DOHH2 (cell line): ENCODE data around the gene PPFIBP2.

Source experiments
- H3F3A ChIP-seq: fragments of 200-600 bp; sonication (generic), shearing (Covaris generic); 2 replicates; pipeline ENCODE4 v1.6.0; 2016; ENCODE audit warnings: antibody characterized with exemption, mild to moderate bottlenecking; ENCODE audit not compliant: control insufficient read depth, insufficient read depth
- H3K27ac ChIP-seq: fragments of 200-600 bp; sonication (generic); 2 replicates; pipeline ENCODE4 v1.5.1; 2014; ENCODE audit warnings: low read depth, mild to moderate bottlenecking, low read length, moderate library complexity
- H3K27me3 ChIP-seq: fragments of 200-600 bp; sonication (generic); 2 replicates; pipeline ENCODE4 v1.6.1; 2014; ENCODE audit warnings: mild to moderate bottlenecking, low read length, mixed read lengths; ENCODE audit not compliant: control insufficient read depth
- H3K36me3 ChIP-seq: fragments of 200-600 bp; sonication (generic); 2 replicates; pipeline ENCODE4 v1.6.1; 2014; ENCODE audit warnings: mild to moderate bottlenecking, low read length, moderate library complexity, mixed read lengths; ENCODE audit not compliant: control insufficient read depth
- H3K4me1 ChIP-seq: fragments of 200-600 bp; sonication (generic); 2 replicates; pipeline ENCODE4 v1.6.1; 2014; ENCODE audit warnings: mild to moderate bottlenecking, low read length, mixed read lengths; ENCODE audit not compliant: control insufficient read depth
- H3K4me2 ChIP-seq: fragments of 200-600 bp; sonication (generic); 2 replicates; pipeline ENCODE4 v1.6.0; 2014; ENCODE audit warnings: mild to moderate bottlenecking, low read length, moderate library complexity
- H3K4me3 ChIP-seq: fragments of 200-600 bp; sonication (generic); 2 replicates; pipeline ENCODE4 v1.5.1; 2014; ENCODE audit warnings: mild to moderate bottlenecking, low read length, mixed read lengths
- H3K79me2 ChIP-seq: fragments of 200-600 bp; sonication (generic); 2 replicates; pipeline ENCODE4 v1.6.1; 2014; ENCODE audit warnings: mild to moderate bottlenecking, low read length, mixed read lengths; ENCODE audit not compliant: control insufficient read depth
- H3K9me2 ChIP-seq: fragments of 200-600 bp; sonication (generic); replicated peaks from 2 replicates; pipeline ENCODE4 v1.6.1; 2014; ENCODE audit warnings: mild to moderate bottlenecking, low read length, mixed read lengths; ENCODE audit not compliant: control insufficient read depth
- H3K9me3 ChIP-seq: fragments of 200-600 bp; sonication (generic); 2 replicates; pipeline ENCODE4 v1.6.1; 2014; ENCODE audit warnings: antibody characterized with exemption, low read length, mixed read lengths; ENCODE audit not compliant: control insufficient read depth, insufficient read depth
- H4K20me1 ChIP-seq: fragments of 200-600 bp; sonication (generic); 2 replicates; pipeline ENCODE4 v1.6.0; 2014; ENCODE audit warnings: low read depth, mild to moderate bottlenecking, antibody characterized with exemption, low read length, moderate library complexity; ENCODE audit not compliant: control insufficient read depth, insufficient read depth
- CTCF ChIP-seq: fragments of 200-600 bp; sonication (generic); IDR thresholded peaks from one replicate; pipeline ENCODE4 v1.5.1; 2014; ENCODE audit warnings: antibody characterized with exemption, mild to moderate bottlenecking, low read depth, low read length; ENCODE audit not compliant: poor library complexity, severe bottlenecking
- EZH2phosphoT487 ChIP-seq: fragments of 200-600 bp; sonication (generic); IDR thresholded peaks from 2 replicates; pipeline ENCODE4 v1.6.1; 2017; ENCODE audit warnings: borderline replicate concordance, mild to moderate bottlenecking, antibody characterized with exemption, low read length, moderate library complexity, mixed read lengths

Gene PPFIBP2

GRCh38 chr11:7593481-7593880, 79.7 kb downstream of the PPFIBP2 start:
- no peak overlapping the region for H3K4me3 ChIP-seq
- H3K4me1 ChIP-seq = peaks cover 8% of the 10 kb centered on the region; the same call in 1 of the 2 replicates
- H4K20me1 ChIP-seq = no peaks in the 10 kb centered on the region
- no peaks in the 10 kb centered on the region for H3K9me3 ChIP-seq
- H3K79me2 ChIP-seq = no peaks in the 10 kb centered on the region
- no peaks in the 10 kb centered on the region for H3K36me3 ChIP-seq
- no peak overlapping the region for H3K4me2 ChIP-seq
- no peaks in the 10 kb centered on the region for H3F3A ChIP-seq
- no peaks in the 10 kb centered on the region for H3K9me2 ChIP-seq
- TF ChIP-seq EZH2phosphoT487 = no peak
- no peak for TF ChIP-seq CTCF
- no peak overlapping the region for H3K27ac ChIP-seq
- no peaks in the 10 kb centered on the region for H3K27me3 ChIP-seq

GRCh38 chr11:7595016-7595866, 81.4 kb downstream of the PPFIBP2 start:
- Histone ChIP-seq H3F3A (no peaks in the 10 kb centered on the region), H3K27me3 (no peaks in the 10 kb centered on the region), H3K4me3 (no peak overlapping the region), H3K79me2 (no peaks in the 10 kb centered on the region), H3K9me2 (no peaks in the 10 kb centered on the region), H3K36me3 (no peaks in the 10 kb centered on the region), H3K9me3 (no peaks in the 10 kb centered on the region), H3K4me2 (no peak overlapping the region), H3K27ac (no peak overlapping the region), H4K20me1 (no peaks in the 10 kb centered on the region), H3K4me1 (peaks cover 8% of the 10 kb centered on the region; the same call in 1 of the 2 replicates)
- TF ChIP-seq CTCF = no peak
- TF ChIP-seq EZH2phosphoT487 = no peak

DNA sequence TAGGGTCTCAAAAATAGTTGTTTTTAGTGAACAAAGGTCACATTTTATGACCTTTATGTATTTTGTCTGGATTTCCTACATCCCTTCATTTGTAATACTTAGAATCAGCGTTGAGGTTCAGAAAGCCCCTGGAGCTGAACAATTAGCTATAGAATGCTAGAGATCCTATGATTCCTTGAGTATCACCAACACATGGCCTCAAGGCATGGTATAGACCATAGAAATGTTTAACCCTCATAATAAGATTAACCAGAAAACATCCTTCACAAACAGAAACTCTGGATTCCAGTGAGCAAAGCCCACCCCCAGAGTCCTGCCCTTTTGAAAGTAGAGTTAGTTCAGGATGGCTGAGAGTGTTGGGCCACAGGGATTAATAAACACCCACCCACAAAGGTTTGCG, 82.2 kb downstream of the PPFIBP2 start:
- H3K27me3 ChIP-seq = no peaks in the 10 kb centered on the region
- H3K9me2 ChIP-seq = no peaks in the 10 kb centered on the region
- no peaks in the 10 kb centered on the region for H3F3A ChIP-seq
- TF ChIP-seq CTCF (no peak), EZH2phosphoT487 (no peak)
- H3K36me3 ChIP-seq = no peaks in the 10 kb centered on the region
- H3K9me3 ChIP-seq = no peaks in the 10 kb centered on the region
- H3K4me2 ChIP-seq = no peak overlapping the region
- H3K4me3 ChIP-seq = no peak overlapping the region
- H4K20me1 ChIP-seq = no peaks in the 10 kb centered on the region
- H3K27ac ChIP-seq = no peak overlapping the region
- peaks cover 8% of the 10 kb centered on the region; the same call in 1 of the 2 replicates for H3K4me1 ChIP-seq
- H3K79me2 ChIP-seq = no peaks in the 10 kb centered on the region
